Aorta (tissue), 5 donors: ENCODE measurements around the gene EZR. TPM values are rescaled to one million over a fixed set of nuclear protein-coding genes. Genes with fewer than 3 reads are reported as not detected.

Experiments used
- ATAC-seq: fragments of 200-7000 bp; cut with Tn5 transposase; one replicate; pipeline ENCODE4 v1.9.1; 2022; ENCODE audit warnings: moderate library complexity; ENCODE audit not compliant: low FRiP score
- DNase-seq, 2 donors: peaks; one replicate each; pipeline ENCODE4 v3.0.0-alpha.2; 2020
- H3K27ac ChIP-seq, 2 donors: one replicate each; pipeline ENCODE4 v1.5.1; 2013; ENCODE audit warnings: low read length in 2 of 2, mild to moderate bottlenecking in 2 of 2, moderate library complexity in 2 of 2, control low read depth in 1 of 2, inconsistent platforms in 1 of 2, low read depth in 1 of 2
- H3K27me3 ChIP-seq, 2 donors: one replicate each; pipeline ENCODE4 v1.6.1; 2013; ENCODE audit warnings: control low read depth in 1 of 2, low read length in 1 of 2, mild to moderate bottlenecking in 1 of 2, moderate library complexity in 1 of 2; ENCODE audit not compliant: insufficient read depth in 2 of 2, control insufficient read depth in 1 of 2
- H3K36me3 ChIP-seq, 2 donors: one replicate each; pipeline ENCODE4 v1.6.1; 2013; ENCODE audit warnings: control low read depth in 1 of 2, low read length in 1 of 2, mild to moderate bottlenecking in 1 of 2; ENCODE audit not compliant: insufficient read depth in 2 of 2, control insufficient read depth in 1 of 2
- H3K4me1 ChIP-seq, 2 donors: one replicate each; pipeline ENCODE4 v1.6.1; 2013; ENCODE audit warnings: low read length in 2 of 2, control low read depth in 1 of 2, mild to moderate bottlenecking in 1 of 2, moderate library complexity in 1 of 2; ENCODE audit not compliant: insufficient read depth in 2 of 2, control insufficient read depth in 1 of 2
- H3K4me3 ChIP-seq, 2 donors: one replicate each; pipeline ENCODE4 v1.5.1; 2013; ENCODE audit warnings: low read length in 2 of 2, control low read depth in 1 of 2, mild to moderate bottlenecking in 1 of 2
- H3K9me3 ChIP-seq: one replicate; pipeline ENCODE4 v1.6.1; 2013; ENCODE audit warnings: mild to moderate bottlenecking, low read length; ENCODE audit not compliant: control insufficient read depth
- WGBS, 2 donors: extraction: QIAGEN DNeasy Blood & Tissue Kit; methylation state at CpG; one replicate each; pipeline ENCODE4 v1.1.7; 2013; 5-methylcytosine and 5-hydroxymethylcytosine counted together
- intact Hi-C, 2 donors: fragments of 100-400 bp; cut with DNase I; formaldehyde crosslinking; loops; one replicate each; pipeline versions ENCODE4 v1.14.2 to v1.15.0; 2022
- microRNA-seq, 2 donors: library from miRNA; unstranded; fragments of <30 nt; microRNA quantifications; one replicate each; pipeline ENCODE4 v1.2.0, GENCODE V29; 2020
- polyA plus RNA-seq, 2 donors: library from polyadenylated mRNA; stranded (reverse); fragments of 200-250 nt; gene quantifications; one replicate each; pipeline ENCODE4 v1.2.3, GENCODE V29; 2013
- total RNA-seq, 2 donors: library from RNA; stranded (reverse); fragmentation: NEBNext Ultra II Directional; extraction: Animal tissue kit (Norgen Biotek cat#: 25700); gene quantifications; one replicate each; pipeline ENCODE4 v1.2.1, GENCODE V29; 2021
- donor health status: healthy with polysubstance abuse.
- donor health status: Bipolar disorder and iron deficiency.
- donor health status: DM: no; HTN: no; CAD: no.
- donor health status: DM: no; HTN: no; CAD: no.
- donor health status: DM: yes; HTN: yes; CAD: no.

Gene EZR
- total and polyA plus RNA-seq, 4 donors = 13.4 to 127 (median 50.5) TPM

DNA sequence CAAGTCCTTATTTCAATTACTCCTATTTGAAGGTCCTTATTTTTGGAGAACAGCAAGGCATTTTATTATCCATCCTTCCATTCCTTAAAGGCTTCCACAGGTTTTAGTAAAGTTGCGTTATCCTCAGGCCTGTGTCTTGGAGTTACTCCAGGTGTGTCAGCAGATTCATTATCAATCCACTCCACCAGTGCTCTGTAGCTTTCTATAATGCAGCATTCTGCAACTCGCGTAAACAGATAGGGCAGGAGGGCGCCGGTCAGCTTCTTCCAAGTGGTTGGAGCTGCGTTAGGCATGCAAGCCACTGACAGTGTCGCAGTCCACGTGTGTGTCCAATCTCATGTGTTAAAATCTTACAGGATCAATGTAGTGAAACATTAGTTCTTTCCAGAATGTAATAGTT lies 93.5 kb downstream of the EZR start:
- no peak overlapping the region for H3K4me3 ChIP-seq
- H3K9me3 ChIP-seq = peaks cover 3% of the 10 kb centered on the region
- intact Hi-C loops = no loop called here
- WGBS, 2 donors = 94 to 97% methylated on average over 8 of the region's 8 CpGs
- no peaks in the 10 kb centered on the region for H3K4me1 ChIP-seq
- DNase-seq = no peak
- no peaks in the 10 kb centered on the region for H3K27me3 ChIP-seq
- no peak for ATAC-seq
- H3K36me3 ChIP-seq = no peaks in the 10 kb centered on the region
- no peak overlapping the region for H3K27ac ChIP-seq

DNA sequence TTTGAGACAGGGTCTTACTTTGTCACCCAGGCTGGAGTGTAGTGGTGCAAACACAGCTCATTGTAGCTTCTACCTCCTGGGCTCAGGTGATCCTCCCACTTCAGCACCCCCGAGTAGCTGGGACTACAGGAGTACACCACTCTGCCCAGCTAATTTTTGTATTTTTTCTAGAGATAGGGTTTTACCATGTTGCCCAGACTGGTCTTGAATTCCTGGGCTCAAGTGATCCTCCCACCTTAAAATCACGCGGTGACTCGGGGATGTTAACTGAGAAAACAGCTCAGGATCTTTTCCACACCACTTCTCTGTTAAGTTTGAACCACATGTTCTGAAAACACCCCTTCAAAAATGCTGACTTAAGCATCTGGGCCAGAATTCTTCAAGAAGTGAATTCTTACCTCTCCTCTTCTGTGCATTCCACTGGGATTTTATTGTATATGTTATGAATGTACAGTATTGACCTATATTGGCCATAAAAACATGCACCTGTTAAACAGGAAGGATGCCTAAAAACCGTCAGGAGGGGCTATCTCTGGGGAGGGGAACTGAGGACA lies 96.9 kb downstream of the EZR start:
- ATAC-seq (no peak), DNase-seq (no peak)
- Histone ChIP-seq H3K36me3 (no peaks in the 10 kb centered on the region), H3K9me3 (no peaks in the 10 kb centered on the region), H3K27me3 (no peaks in the 10 kb centered on the region), H3K27ac (no peak overlapping the region), H3K4me1 (no peaks in the 10 kb centered on the region), H3K4me3 (no peak overlapping the region)
- intact Hi-C loops = no loop called here
- 87 to 88% methylated on average over 5 of the region's 5 CpGs for WGBS, 2 donors

DNA sequence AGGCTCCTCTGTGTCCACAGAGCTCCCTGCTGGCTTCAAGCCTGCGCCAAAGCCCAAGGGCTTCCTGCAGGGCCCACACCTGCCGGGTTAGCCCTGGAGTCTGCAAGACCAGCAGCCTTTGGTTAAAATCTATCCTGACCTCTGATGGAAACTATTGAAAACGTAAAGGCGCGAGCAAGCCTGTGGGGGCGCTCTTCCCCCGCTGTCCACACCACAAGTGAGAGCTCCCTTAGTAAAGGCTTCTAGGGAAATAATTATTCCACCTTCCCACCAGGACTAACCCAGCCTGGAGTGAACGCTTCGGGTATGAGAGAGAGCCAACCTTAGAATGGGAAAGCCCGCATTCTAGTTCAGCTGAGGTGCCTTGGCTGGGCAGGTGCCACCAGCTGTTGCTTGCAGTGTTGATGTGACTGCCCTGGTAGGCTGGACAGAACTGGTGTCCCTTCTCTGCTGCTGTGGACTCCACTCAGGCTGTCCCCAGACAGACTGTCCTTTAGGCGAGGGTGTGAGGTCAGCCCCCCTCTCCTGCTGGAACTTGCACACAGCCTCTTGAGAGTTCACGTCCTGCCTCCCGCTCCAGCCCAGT lies 100.6 kb downstream of the EZR start:
- 60 to 67% methylated on average over 13 of the region's 13 CpGs for WGBS, 2 donors
- DNase-seq (no peak), ATAC-seq (no peak)
- intact Hi-C loops = no loop called here
- Histone ChIP-seq H3K36me3 (no peaks in the 10 kb centered on the region), H3K27me3 (no peaks in the 10 kb centered on the region), H3K4me3 (no peak overlapping the region), H3K9me3 (no peaks in the 10 kb centered on the region), H3K27ac (no peak overlapping the region), H3K4me1 (no peaks in the 10 kb centered on the region)

- Histone ChIP-seq H3K9me3 (no peaks in the 10 kb centered on the region), H3K4me1 (no peaks in the 10 kb centered on the region), H3K27ac (no peak overlapping the region), H3K27me3 (no peaks in the 10 kb centered on the region), H3K4me3 (no peak overlapping the region), H3K36me3 (no peaks in the 10 kb centered on the region)
- DNase-seq (no peak), ATAC-seq (no peak)
- intact Hi-C loops = no loop called here
- WGBS, 2 donors = 91 to 93% methylated on average over 16 of the region's 16 CpGs
These were observed 101.5 kb downstream of the EZR start for GRCh38 chr6:158717341-158718330.

Small RNA genes within 50 kb of the gene (microRNA-seq; reads per million reads assigned to microRNA genes)
- gene MIR3918 = 0 reads per million in 2 donors

Other genes with a start within 250 kb of the EZR start
- 10 to 100 TPM; 78.6 to 87.6 TPM for gene DYNLT1, start 174.6 kb downstream of the EZR start, total RNA-seq
- gene DYNLT1, start 174.6 kb downstream of the EZR start, polyA plus RNA-seq = 100 to 1,000 TPM in 1 of 2 donors, 10 to 100 TPM in 1; 92.9 to 211 TPM
- 1 to 10 TPM; 3.9 to 4.7 TPM for gene SYTL3, start 169.3 kb downstream of the EZR start, total RNA-seq
- gene SYTL3, start 169.3 kb downstream of the EZR start, polyA plus RNA-seq = 1 to 10 TPM in 1 of 2 donors, under 1 TPM in 1; 0.64 to 1.0 TPM
- gene RSPH3, start 180.8 kb upstream of the EZR start, total RNA-seq = 1 to 10 TPM; 4.9 to 8.1 TPM
- gene RSPH3, start 180.8 kb upstream of the EZR start, polyA plus RNA-seq = 1 to 10 TPM; 2.7 to 4.6 TPM
- 1 to 10 TPM; 5.1 to 5.8 TPM for gene TAGAP, start 225.6 kb upstream of the EZR start, total RNA-seq
- gene TAGAP, start 225.6 kb upstream of the EZR start, polyA plus RNA-seq = 1 to 10 TPM in 1 of 2 donors, under 1 TPM in 1; 0.23 to 2.5 TPM